ENCODE data around the gene PPARD.

Gene PPARD

GRCh38 chr6:35358086-35358485 lies 15.7 kb downstream of the PPARD start:
- no peak for DNase-seq

GRCh38 chr6:35359346-35359743 lies 17.0 kb downstream of the PPARD start:
- no peak for DNase-seq

GRCh38 chr6:35359744-35360348 lies 17.5 kb downstream of the PPARD start:
- no peak for DNase-seq

GRCh38 chr6:35360349-35361138 lies 18.2 kb downstream of the PPARD start:
- DNase-seq: no peak

- no peak for DNase-seq
These were observed 19.8 kb downstream of the PPARD start for GRCh38 chr6:35362200-35362599.

GRCh38 chr6:35363293-35363750 lies 21.0 kb downstream of the PPARD start:
- no peak for DNase-seq

- no peak for DNase-seq
These were observed 23.3 kb downstream of the PPARD start for GRCh38 chr6:35365594-35366203.

GRCh38 chr6:35366204-35366596 lies 23.8 kb downstream of the PPARD start:
- DNase-seq: no peak

GRCh38 chr6:35367646-35368037 lies 25.3 kb downstream of the PPARD start:
- DNase-seq: no peak

GRCh38 chr6:35368038-35368887 lies 25.9 kb downstream of the PPARD start:
- DNase-seq: peak; percentile 19

GRCh38 chr6:35370124-35370741 lies 27.9 kb downstream of the PPARD start:
- DNase-seq: peak; percentile 38

- DNase-seq: no peak
These were observed 28.6 kb downstream of the PPARD start for GRCh38 chr6:35370785-35371493.

GRCh38 chr6:35371494-35372262 lies 29.3 kb downstream of the PPARD start:
- no peak for DNase-seq

GRCh38 chr6:35372633-35373032 lies 30.3 kb downstream of the PPARD start:
- DNase-seq: no peak

- no peak for DNase-seq
These were observed 33.9 kb downstream of the PPARD start for GRCh38 chr6:35376281-35376680.

GRCh38 chr6:35377002-35377401 lies 34.6 kb downstream of the PPARD start:
- no peak for DNase-seq

- no peak for DNase-seq
These were observed 35.9 kb downstream of the PPARD start for GRCh38 chr6:35378261-35378660.

GRCh38 chr6:35381132-35381531 lies 38.8 kb downstream of the PPARD start:
- no peak for DNase-seq

GRCh38 chr6:35382015-35382414 lies 39.7 kb downstream of the PPARD start:
- DNase-seq: no peak

- no peak for DNase-seq
These were observed 43.3 kb downstream of the PPARD start for GRCh38 chr6:35385457-35386202.

Measured in CD4-positive, alpha-beta T cell treated with Interleukin-12 subunit alpha and Interleukin-12 subunit beta, for 1 hour (primary cell).